ENCODE results near the gene LITAFD. TPM values are rescaled to one million over a fixed set of nuclear protein-coding genes. Genes with fewer than 3 reads are reported as not detected.

Gene LITAFD
- total RNA-seq, 1 donor from 2014 or later, result not detected

DNA sequence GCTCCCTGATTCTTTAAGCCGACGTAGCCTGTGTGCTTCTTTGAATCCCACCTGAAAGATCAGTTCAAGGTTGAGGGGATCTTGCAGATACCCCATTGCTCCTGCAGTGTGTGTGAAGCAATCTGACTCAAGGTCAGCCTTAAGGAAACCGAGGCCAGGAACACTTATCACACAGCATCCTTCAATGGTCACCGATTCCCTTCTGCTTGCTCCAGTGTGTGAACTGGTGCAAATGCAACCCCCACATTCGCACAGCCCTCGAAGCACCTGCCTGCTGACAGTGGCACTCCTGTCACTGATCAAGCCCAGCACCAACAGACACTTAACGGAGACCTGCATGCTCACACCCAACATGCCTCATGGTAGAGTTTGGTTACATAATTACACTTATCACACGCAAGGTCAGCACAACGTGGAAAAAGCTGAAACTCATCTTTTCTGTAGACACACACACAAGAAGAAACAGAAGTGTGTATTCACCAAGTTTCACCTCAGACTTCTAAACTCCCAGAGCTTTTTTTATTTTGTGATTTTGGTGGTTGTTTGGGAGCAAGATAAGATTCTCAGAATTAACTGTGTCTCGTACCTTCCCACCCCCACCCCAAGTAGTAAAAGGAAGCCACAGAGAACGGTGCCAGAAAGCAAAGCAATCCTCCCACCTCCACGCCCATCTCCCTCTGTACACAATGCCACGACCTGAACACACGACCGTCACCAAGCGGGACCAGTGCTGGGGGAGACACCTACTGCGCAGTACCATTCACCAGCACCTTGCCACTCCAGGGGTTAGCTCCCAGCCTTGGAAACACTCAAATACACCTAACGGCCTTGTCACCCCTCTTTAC lies 37.2 kb downstream of the LITAFD start:
- TF ChIP-seq, protein P1, sequence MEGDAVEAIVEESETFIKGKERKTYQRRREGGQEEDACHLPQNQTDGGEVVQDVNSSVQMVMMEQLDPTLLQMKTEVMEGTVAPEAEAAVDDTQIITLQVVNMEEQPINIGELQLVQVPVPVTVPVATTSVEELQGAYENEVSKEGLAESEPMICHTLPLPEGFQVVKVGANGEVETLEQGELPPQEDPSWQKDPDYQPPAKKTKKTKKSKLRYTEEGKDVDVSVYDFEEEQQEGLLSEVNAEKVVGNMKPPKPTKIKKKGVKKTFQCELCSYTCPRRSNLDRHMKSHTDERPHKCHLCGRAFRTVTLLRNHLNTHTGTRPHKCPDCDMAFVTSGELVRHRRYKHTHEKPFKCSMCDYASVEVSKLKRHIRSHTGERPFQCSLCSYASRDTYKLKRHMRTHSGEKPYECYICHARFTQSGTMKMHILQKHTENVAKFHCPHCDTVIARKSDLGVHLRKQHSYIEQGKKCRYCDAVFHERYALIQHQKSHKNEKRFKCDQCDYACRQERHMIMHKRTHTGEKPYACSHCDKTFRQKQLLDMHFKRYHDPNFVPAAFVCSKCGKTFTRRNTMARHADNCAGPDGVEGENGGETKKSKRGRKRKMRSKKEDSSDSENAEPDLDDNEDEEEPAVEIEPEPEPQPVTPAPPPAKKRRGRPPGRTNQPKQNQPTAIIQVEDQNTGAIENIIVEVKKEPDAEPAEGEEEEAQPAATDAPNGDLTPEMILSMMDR (IDR thresholded peaks at IDR 0.05; ENCODE audit: insufficient read depth, low read depth, low read length), result no peak
- no peak for TF ChIP-seq EZH2 (IDR thresholded peaks at IDR 0.05; ENCODE audit: insufficient read depth, low read length)
- no peak overlapping the region for H3K4me2 ChIP-seq (ENCODE audit: low read length)
- H3K9ac ChIP-seq (ENCODE audit: low read length), result no peak overlapping the region
- Mint-ChIP-seq H3K36me3 (ENCODE audit: low read depth, unreplicated experiment) (peaks cover 25% of the 10 kb centered on the region), H3K27me3 (ENCODE audit: low read depth, unreplicated experiment) (no peaks in the 10 kb centered on the region), H3K4me1 (ENCODE audit: low read depth, unreplicated experiment) (peaks cover 27% of the 10 kb centered on the region), H3K9me3 (ENCODE audit: unreplicated experiment) (no peaks in the 10 kb centered on the region), H3K27ac (ENCODE audit: unreplicated experiment) (no peak overlapping the region), H3K4me3 (ENCODE audit: unreplicated experiment) (peak overlapping the region; percentile 63)
- H3K27me3 ChIP-seq (ENCODE audit: insufficient read depth, low read length), result no peaks in the 10 kb centered on the region
- peaks cover 51% of the 10 kb centered on the region for H3K36me3 ChIP-seq (ENCODE audit: insufficient read depth, low read length)
- no peak overlapping the region for H2AFZ ChIP-seq (ENCODE audit: low read depth, low read length)
- H3K4me1 ChIP-seq (ENCODE audit: insufficient read depth, low read length), result peaks cover 11% of the 10 kb centered on the region
- peaks cover 55% of the 10 kb centered on the region for H3K79me2 ChIP-seq (ENCODE audit: insufficient read depth, low read length)
- FAIRE-seq (no peak), DNase-seq (ENCODE audit: low read depth) (no peak)
- no peak overlapping the region for H3K27ac ChIP-seq (ENCODE audit: low read depth, low read length)
- no peaks in the 10 kb centered on the region for H3K9me3 ChIP-seq (ENCODE audit: insufficient read depth, low read depth, low read length)
- peaks cover 73% of the 10 kb centered on the region for H4K20me1 ChIP-seq (ENCODE audit: insufficient read depth, low read length)
- H3K4me3 ChIP-seq (ENCODE audit: insufficient read depth, low read depth, low read length), result no peak overlapping the region

DNA sequence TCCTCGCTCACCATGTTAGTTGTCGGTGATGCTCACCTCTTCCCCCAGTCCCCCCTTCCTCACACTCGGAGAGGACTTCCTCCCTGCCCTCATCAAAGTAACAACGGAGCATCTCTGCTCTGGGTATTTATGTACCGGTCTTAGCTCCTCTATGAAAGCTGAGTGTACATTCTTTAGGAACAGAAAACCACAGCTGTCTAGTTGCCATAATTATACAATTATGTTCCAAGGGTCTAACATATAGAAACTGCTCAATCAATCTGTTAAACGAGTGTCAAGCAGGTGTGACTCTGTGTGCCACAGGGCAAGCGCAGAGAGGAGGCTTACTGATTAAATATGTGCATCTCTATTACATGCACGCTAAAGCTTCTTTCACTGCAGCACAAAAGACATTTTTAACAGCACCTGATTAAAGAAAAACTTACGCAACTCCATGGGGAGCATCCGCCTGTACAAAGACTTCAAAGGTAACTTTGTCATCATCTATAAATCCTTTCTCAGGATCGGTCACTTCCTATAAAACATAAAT lies 37.8 kb downstream of the LITAFD start:
- H3K79me2 ChIP-seq (ENCODE audit: insufficient read depth, low read length), result peaks cover 55% of the 10 kb centered on the region
- H3K9me3 ChIP-seq (ENCODE audit: insufficient read depth, low read depth, low read length), result no peaks in the 10 kb centered on the region
- no peak overlapping the region for H2AFZ ChIP-seq (ENCODE audit: low read depth, low read length)
- TF ChIP-seq EZH2 (IDR thresholded peaks at IDR 0.05; ENCODE audit: insufficient read depth, low read length), result no peak
- TF ChIP-seq, protein P1 (IDR thresholded peaks at IDR 0.05; ENCODE audit: insufficient read depth, low read depth, low read length), result no peak
- Mint-ChIP-seq H3K27ac (ENCODE audit: unreplicated experiment) (peak overlapping the region; percentile 72), H3K27me3 (ENCODE audit: low read depth, unreplicated experiment) (no peaks in the 10 kb centered on the region), H3K4me1 (ENCODE audit: low read depth, unreplicated experiment) (peaks cover 29% of the 10 kb centered on the region), H3K36me3 (ENCODE audit: low read depth, unreplicated experiment) (peaks cover 26% of the 10 kb centered on the region), H3K4me3 (ENCODE audit: unreplicated experiment) (peak overlapping the region; percentile 63), H3K9me3 (ENCODE audit: unreplicated experiment) (no peaks in the 10 kb centered on the region)
- H3K4me1 ChIP-seq (ENCODE audit: insufficient read depth, low read length), result peaks cover 11% of the 10 kb centered on the region
- peaks cover 73% of the 10 kb centered on the region for H4K20me1 ChIP-seq (ENCODE audit: insufficient read depth, low read length)
- H3K9ac ChIP-seq (ENCODE audit: low read length), result no peak overlapping the region
- no peak for FAIRE-seq
- H3K4me2 ChIP-seq (ENCODE audit: low read length), result no peak overlapping the region
- H3K27ac ChIP-seq (ENCODE audit: low read depth, low read length), result no peak overlapping the region
- no peaks in the 10 kb centered on the region for H3K27me3 ChIP-seq (ENCODE audit: insufficient read depth, low read length)
- no peak for DNase-seq (ENCODE audit: low read depth)
- H3K4me3 ChIP-seq (ENCODE audit: insufficient read depth, low read depth, low read length), result no peak overlapping the region
- peaks cover 49% of the 10 kb centered on the region for H3K36me3 ChIP-seq (ENCODE audit: insufficient read depth, low read length)

Data from astrocyte (in vitro differentiated cells and primary cell).